Measurements from ENCODE around the gene SCUBE1.

Gene SCUBE1

GRCh38 chr22:43226377-43227238, 116.6 kb downstream of the SCUBE1 start:
- peak; percentile 32; the same call in 1 of the 2 replicates for TF ChIP-seq CTCF (IDR thresholded peaks at IDR 0.05; ENCODE audit: low read depth, low read length)
- no peaks in the 10 kb centered on the region for H3K36me3 ChIP-seq
- no peaks in the 10 kb centered on the region for H3K27me3 ChIP-seq
- H3K4me1 ChIP-seq: peaks cover 21% of the 10 kb centered on the region
- no peak overlapping the region for H3K4me3 ChIP-seq (ENCODE audit: low read depth, low read length)
- no peaks in the 10 kb centered on the region for H3K9me3 ChIP-seq
- DNase-seq: peak; percentile 73

GRCh38 chr22:43225609-43226008, 117.6 kb downstream of the SCUBE1 start:
- Histone ChIP-seq H3K4me3 (ENCODE audit: low read depth, low read length) (no peak overlapping the region), H3K4me1 (peaks cover 19% of the 10 kb centered on the region), H3K9me3 (no peaks in the 10 kb centered on the region), H3K36me3 (no peaks in the 10 kb centered on the region), H3K27me3 (no peaks in the 10 kb centered on the region)
- DNase-seq: no peak
- TF ChIP-seq CTCF (IDR thresholded peaks at IDR 0.05; ENCODE audit: low read depth, low read length): no peak

DNA sequence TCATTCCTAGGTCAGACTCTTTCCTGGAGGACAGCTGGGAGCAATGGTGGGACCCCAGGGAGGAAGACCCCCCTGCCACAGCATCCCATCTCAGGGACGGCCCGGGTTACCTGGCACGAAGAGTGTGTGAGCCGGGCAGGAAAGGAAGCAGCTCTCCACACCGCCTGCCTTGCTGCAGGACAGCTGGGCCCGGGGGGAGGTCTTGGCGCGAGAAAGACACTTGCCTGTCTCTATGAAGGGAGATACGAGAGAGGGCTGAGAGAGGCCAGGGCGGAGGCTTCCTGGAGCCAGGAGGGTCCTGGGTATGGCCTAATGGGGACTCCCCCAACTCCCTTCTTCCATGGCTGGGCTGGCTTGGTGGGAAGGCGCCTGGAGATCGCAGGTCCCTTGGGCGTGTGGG, 120.2 kb downstream of the SCUBE1 start:
- no peak for DNase-seq
- Histone ChIP-seq H3K27me3 (no peaks in the 10 kb centered on the region), H3K9me3 (no peaks in the 10 kb centered on the region), H3K36me3 (peaks cover 3% of the 10 kb centered on the region), H3K4me1 (peaks cover 19% of the 10 kb centered on the region), H3K4me3 (ENCODE audit: low read depth, low read length) (no peak overlapping the region)
- no peak for TF ChIP-seq CTCF (IDR thresholded peaks at IDR 0.05; ENCODE audit: low read depth, low read length)

GRCh38 chr22:43222262-43222661, 120.9 kb downstream of the SCUBE1 start:
- Histone ChIP-seq H3K27me3 (no peaks in the 10 kb centered on the region), H3K36me3 (peaks cover 5% of the 10 kb centered on the region), H3K4me3 (ENCODE audit: low read depth, low read length) (no peak overlapping the region), H3K4me1 (peaks cover 19% of the 10 kb centered on the region), H3K9me3 (no peaks in the 10 kb centered on the region)
- peak; percentile 66 for DNase-seq
- no peak for TF ChIP-seq CTCF (IDR thresholded peaks at IDR 0.05; ENCODE audit: low read depth, low read length)

GRCh38 chr22:43220625-43221380, 122.4 kb downstream of the SCUBE1 start:
- no peaks in the 10 kb centered on the region for H3K9me3 ChIP-seq
- DNase-seq: no peak
- no peak for TF ChIP-seq CTCF (IDR thresholded peaks at IDR 0.05; ENCODE audit: low read depth, low read length)
- H3K36me3 ChIP-seq: peaks cover 5% of the 10 kb centered on the region
- no peaks in the 10 kb centered on the region for H3K27me3 ChIP-seq
- peaks cover 8% of the 10 kb centered on the region for H3K4me1 ChIP-seq
- H3K4me3 ChIP-seq (ENCODE audit: low read depth, low read length): no peak overlapping the region

- Histone ChIP-seq H3K9me3 (no peaks in the 10 kb centered on the region), H3K27me3 (no peaks in the 10 kb centered on the region), H3K4me1 (peaks cover 8% of the 10 kb centered on the region), H3K4me3 (ENCODE audit: low read depth, low read length) (no peak overlapping the region), H3K36me3 (peaks cover 5% of the 10 kb centered on the region)
- TF ChIP-seq CTCF (IDR thresholded peaks at IDR 0.05; ENCODE audit: low read depth, low read length): no peak
- DNase-seq: no peak
Observed at GRCh38 chr22:43218786-43219185, 124.4 kb downstream of the SCUBE1 start.

Measured in BE2C (cell line).